RPMI7951 (cell line): ENCODE results near the gene BOLA3. TPM values are rescaled to one million over a fixed set of nuclear protein-coding genes. Genes with fewer than 3 reads are reported as not detected.
"Not testable (repeated sequence)": the region's sequence is repeated elsewhere in the genome, so short reads cannot be mapped to it uniquely, and the experiment has no call there.

ENCODE experiments used
- DNase-seq: peaks from one replicate; pipeline ENCODE4 v3.0.0-alpha.2; 2012; ENCODE audit warnings: low read depth
- total RNA-seq: library from RNA; depleted of rRNA; stranded (reverse); fragments of >200 nt; shearing (Covaris generic); gene quantifications from 2 replicates; pipeline ENCODE4 v1.2.3, GENCODE V29; 2014; rRNA removed

BOLA3 gene, protein sequence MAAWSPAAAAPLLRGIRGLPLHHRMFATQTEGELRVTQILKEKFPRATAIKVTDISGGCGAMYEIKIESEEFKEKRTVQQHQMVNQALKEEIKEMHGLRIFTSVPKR
- 195 and 214 TPM in 2 replicates for total RNA-seq

DNA sequence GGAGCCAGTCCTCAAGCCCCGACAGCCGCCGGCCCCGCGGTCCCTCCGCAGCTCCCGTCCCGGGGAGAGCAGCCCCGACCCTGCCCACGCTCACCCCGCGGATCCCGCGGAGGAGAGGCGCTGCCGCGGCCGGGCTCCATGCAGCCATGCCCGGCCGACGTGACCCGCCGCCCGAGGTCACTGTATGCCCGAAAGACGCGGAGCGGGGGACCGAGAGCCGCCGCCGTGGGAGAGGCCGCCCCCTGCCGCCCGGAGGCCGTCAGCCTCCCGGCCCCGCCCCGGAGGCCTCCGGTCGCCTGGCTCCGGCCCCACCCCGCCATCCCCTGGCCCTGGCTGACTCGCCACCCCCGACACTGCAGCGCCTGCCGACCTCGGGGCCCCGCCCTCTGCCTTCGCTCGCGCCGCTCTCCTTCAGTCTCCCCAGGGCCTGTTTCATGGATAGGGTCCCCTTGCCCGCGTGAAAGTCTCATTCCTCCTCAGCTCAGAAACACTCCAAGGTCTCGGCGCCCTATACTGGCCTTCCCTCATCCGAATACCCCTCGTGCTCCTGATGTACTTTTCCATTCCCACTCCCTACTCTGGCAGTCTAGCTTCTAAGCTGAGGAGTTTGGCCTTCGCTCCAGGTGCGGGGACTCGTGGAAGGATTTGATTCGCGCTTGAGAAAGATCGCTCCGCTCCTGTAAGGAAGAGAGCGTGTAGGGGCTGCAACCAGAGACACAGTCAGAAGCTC, at the start of gene BOLA3:
TSS of gene BOLA3 (minus strand) at position 186 of the 730 bp plus-strand sequence. CDS start at position 148, 38 bp downstream.
- DNase-seq, result peak; percentile 87

DNA sequence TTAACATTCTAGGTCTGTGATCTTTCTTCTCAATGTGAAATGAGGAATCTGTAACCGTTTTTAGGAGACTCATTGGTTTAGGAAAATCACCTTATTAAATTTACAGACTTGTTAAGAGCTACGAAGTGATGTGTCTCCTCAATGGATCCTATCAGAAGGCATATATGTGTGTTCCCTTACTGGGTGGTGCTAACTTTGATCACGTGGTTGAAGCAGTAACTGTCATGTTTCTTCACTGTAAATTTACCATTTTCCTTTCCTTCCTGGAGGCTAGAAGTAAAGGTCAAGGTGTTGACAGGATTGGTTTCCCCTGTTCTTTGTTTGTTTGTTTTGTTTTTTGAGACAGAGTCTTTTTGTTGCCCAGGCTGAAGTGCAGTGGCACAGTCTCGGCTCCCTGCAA, 49.3 kb upstream of the BOLA3 start:
- no peak for DNase-seq

DNA sequence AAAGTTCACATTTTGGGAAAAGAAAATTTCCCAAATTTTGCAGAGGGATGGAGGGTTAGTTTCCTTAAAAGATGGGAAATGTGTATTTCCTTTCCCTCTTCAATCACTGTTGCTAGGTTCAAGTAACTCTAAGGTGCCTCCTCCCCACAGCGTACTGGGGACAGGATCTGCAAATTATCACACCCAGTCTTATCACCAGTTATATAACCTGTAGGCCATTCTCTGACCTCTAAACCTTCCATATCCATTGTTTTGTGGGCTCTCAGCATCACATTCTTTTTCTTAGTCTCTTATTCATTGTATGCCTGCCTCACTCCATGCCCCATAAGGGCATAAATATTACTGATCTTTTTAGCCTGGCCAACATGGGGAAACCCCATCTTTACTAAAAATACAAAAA, 47.1 kb upstream of the BOLA3 start:
- no peak for DNase-seq

DNA sequence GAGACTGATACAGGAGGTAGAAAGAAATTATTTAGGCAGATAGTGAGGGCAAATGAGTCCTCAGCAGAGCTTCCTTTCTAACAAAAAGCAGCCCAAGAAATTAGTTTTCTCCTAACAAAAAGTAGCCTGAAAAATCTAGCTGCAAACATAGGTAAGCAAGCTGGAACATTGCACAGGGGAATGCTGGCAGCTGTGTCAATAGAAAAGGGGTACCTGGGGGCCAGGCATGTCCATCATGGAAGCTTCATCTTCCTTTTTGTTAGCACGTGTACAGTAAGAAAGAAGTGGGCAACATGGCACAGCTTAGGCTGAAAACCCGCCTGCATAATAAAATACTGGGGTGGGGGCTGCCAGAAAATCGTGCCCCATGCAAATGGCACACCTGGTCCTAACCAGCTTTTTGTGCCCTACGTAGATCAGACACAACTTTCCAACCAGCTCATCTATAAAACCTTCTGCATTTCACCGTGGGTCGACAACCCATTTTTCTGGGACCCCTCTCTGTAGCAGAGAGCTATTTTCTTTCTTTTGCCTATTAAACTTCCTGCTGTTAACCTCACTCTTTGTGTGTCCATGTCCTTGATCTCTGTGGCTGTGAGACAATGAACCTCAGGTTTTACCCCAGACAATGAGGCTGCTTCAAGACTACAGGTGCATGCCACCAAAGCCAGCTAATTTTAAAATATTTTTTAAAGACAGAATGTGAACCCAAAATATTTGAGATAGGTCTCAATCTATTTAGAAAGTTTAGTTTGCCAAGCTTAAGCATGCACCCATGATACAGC, 44.1 kb upstream of the BOLA3 start:
- DNase-seq, result no peak

DNA sequence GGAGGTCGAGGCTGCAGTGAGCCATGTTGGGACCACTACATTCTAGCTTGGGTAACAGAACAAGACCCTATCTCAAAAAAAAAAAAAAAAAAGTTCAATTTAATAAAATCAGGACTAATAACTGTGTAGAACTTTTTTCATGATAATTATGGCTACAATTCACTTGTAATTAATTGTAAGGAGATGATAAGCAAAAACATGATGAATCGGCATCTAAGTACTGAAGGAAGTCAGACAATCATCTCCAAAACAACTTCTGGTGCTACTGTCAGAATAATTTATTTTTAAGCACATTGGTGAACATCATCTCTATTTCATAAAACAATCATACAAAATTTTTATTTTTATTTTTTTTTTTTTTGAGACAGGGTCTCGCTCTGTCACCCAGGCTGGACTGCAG, 41.0 kb upstream of the BOLA3 start:
- DNase-seq, result no peak

DNA sequence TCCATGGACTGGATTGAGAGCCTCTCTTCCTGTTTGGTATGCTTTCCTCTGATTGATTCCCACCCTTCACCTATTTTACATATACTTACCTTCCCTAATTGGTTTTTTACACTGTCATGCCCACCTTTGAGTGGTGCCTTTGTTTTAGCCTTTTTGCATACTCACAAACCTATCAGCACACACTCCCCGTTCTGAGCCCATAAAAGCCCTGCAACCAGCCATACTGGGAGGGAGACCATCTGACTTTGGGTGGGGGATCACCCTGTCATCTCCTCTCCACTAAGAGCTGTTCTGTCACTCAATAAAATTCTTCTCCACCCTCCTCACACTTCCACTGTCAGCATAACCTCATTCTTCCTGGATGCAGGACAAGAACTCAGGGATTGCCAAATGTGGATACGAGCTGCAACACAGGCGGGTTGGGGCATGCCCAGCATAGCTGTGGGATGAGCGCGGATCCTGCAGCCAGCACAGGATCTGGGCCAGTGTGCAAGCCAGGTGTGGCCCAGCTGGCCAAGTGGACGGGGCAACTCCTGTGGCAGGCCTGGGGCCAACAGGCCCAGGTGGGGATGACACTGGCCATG, 40.4 kb upstream of the BOLA3 start:
- peak; percentile 29 for DNase-seq

DNA sequence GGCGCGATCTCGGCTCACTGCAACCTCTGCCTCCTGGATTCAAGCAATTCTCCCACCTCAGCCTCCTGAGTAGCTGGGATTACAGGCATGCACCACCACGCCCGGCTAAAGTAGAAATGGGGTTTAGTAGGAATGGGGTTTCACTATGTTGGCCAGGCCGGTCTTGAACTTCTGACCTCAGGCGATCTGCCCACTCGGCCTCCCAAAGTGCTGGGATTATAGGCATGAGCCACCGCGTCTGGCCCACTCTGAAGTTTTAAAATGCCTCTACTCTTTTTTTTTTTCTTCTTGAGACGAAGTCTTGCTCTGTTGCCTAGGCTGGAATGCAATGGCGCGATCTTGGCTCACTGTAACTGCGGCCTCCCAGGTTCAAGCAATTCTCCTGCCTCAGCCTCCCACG, 39.0 kb upstream of the BOLA3 start:
- not testable (repeated sequence) for DNase-seq

DNA sequence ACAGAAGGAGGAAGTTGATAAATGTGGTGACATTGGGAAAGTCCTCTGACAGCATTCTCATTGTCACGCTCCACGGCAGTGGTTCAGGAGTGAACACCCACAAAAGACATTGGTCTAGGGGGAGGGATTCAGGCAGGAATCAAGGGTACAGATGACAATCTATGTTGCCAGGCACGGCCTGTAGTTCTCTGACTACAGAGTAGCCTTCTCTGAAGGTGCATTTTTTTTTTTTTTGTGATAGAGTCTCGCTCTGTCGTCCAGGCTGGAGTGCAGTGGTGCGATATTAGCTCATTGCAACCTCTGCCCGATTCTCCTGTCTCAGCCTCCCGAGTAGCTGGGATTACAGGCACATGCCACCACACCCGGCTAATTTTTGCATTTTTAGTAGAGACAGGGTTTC, 38.3 kb upstream of the BOLA3 start:
- DNase-seq, result no peak

DNA sequence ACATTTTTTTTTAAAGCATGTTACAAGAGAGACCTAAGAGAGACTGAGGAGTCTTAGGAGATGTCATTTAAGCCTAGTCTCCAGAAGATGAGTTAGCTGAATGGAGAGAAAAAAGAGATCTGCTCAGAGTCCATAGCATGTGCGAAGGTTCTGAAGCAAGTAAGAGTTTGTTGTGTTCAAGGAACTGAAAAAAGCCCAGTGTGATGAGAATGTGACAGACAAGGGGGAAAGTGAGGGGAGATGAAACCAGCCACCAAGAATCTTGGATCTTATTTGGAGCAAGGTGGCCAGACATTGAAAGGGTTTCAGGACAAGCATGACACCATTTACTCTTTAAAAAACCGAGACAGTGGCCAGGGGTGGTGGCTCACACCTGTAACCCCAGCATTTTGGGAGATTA, 36.2 kb upstream of the BOLA3 start:
- no peak for DNase-seq

DNA sequence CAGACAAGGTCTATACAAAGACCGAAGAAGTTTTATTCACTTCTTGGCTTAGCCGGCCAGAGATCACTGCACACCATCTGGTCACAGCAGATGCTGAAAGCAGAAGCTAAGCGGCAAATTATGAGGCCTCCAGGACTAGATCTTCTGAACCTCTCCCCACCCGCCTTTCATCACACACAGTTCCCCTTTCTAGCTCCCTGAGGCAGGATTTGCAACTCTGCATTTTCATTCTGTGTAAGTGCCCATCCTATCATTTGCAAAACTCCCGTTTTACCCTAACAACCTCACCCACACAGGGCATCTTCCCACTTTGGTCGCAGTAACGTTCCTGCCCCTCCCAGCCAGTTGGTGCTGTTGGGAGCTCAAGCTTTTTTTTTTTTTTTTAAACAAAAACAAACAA, 34.0 kb upstream of the BOLA3 start:
- peak; percentile 21 for DNase-seq

DNA sequence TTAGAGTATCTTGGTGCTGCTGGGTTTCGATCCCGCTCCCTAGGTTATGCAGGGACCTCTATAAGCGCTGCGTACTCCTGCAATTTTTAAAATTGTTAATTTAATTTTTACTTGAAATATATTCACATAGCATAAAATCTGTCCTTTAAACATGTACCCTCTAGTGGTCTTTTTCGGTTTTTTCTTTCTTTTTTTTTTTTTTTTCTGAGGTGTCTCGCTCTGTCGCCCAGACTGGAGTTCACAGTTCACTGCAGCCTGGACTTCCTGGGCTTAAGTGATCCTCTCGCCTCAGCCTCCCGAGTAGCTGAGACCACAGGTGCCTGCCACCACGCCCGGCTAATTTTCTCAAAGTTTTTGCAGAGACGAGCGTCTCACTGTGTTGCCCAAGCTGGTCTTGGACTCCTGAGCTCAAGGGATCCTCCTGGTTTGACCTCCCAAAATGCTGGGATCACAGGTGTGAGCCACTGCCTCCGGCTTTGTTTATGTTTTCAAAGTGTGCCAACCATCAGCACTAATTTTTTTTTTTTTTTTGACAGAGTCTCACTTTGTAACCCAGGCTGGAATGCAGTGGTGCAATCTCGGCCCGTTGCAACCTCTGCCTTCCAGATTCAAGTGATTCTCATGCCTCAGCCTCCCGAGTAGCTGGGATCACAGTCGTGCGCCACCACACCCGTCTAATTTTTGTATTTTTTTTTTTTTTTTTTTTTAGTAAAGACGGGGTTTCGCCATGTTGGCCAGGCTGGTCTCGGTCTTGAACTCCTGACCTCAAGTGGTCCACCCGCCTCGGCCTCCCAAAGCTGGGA, 31.6 kb upstream of the BOLA3 start:
- no peak for DNase-seq

DNA sequence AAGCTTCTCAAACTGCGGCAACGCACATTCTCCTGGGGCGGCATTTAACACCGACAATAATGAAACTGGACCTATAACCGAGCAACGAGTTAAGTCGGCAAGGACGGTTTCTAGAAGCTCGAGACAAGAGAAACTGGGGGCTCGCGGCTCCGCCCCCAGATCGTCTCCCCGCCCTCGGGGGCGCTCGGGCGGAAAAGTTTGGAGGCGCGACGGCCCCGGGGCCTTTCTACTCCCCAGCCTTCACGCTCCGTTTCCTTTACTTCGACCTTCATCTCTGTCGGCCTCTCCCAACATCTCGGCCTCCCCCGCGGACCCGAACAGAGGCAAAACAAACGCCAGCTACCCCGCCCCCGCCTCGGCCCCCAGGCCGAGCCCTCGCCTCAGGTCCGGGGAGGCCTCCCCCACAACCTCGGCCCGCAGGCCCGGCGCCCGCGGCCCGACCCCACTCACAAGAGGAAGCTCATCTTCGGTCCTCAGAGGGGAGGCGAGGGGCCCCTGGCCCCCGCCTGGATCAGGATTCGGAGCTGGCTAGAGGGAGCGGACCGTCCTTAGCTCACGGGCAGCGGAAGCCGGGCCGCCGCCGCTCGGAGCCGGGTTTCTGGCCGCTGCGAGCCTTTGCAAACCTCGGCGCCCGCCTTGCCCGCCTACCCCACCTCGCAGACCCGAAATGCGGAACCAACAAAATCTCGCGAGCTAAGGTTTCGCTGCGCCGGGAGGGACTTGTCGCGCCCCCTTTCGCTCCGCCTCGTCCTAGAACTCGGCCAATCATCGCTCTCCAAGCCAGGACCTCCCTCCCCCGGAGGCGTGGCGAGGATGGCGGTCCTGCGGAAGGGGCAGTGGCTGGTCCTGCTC, 30.7 kb upstream of the BOLA3 start, which contains the start of gene MOB1A:
TSS of gene MOB1A (minus strand) at position 669 of the 852 bp plus-strand sequence. CDS start at position 464, 205 bp downstream.
- peak; percentile 98 for DNase-seq

DNA sequence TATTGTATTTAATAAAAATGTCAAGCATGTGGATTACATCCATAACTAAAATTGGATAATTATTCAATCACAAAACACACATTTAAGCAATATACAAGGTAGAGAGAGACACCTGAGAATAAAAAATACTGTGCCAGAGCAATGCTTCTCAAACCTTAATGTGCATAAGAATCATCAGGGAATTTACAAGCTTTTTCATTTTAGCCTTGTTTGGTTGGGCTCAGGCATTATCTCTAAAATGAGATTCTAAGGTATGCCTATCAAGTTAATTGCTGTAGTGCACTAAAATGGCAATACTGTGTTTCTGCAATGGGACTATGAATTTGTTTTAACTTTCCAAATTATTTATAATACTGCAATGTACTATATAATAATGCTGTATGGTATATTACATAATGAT, 30.0 kb upstream of the BOLA3 start:
- no peak for DNase-seq

DNA sequence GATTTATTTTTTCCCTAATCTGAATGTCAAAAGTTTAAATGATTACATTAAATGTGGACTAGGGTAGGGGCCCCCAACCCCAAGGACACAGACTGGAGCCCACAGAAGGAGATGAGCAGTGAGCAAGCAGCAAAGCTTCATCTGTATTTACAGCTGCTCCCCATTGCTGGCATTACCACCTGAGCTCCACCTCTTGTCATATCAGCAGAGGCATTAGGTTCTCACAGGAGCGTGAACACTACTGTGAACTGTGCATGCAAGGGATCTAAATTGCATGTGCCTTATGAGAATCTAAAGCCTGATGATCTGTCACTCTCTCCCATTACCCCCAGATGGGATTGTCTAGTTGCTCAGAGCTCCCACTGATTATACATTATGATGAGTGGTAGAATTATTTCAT, 27.2 kb upstream of the BOLA3 start:
- DNase-seq, result no peak

DNA sequence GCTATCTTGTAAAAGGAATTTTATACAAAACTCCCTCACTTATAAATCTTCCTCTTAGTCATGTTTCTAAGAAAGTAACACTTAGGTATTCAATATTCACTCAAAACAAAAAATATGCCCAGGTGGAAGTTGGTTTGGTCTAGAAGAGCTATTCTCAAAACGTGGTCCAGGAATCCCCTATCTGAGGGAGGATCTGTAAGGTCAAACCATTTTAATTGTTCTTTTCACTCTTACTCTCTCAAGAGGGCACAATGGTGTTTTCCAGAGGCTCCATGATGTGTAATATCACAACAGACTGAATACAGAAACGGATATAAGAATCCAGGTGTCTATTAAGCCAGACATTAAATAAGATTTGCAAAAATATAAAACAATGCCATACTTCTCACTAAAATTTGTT, 21.0 kb upstream of the BOLA3 start:
- no peak for DNase-seq

DNA sequence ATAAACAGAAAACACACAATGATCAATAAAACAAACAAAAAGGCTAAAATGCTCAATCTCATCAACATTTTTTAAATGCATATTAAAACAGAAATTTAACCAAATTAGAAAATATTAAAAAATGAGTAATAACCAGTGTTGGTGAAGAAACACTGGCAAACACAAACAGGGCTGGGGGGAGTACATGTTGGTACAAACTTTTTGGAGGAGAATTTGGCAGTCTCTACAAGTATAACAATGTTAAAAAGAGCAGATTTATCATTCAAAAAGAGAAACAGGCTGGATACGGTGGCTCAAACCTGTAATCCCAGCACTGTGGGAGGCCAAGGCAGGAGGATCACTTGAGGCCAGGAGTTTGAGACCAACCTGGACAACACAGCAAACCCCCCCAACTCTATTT, 17.0 kb upstream of the BOLA3 start:
- DNase-seq, result no peak

DNA sequence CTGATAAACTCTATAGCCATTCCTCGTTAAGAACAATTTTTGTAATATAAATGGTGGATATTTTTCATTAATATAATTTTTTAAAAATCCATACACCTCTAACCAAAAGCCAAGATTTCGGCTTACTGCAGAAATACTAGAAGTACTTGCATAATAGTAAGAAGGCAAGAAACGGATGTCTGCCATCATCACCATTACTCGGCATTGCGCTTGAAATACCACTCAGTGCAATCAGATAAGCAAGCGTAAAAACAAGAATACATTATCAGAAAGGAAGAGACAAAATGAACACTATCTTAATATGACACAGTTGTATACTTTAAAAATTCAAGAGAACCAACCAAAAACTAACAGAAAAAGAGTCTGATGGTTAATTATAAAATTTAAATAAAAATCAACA, 15.2 kb upstream of the BOLA3 start:
- DNase-seq, result no peak

DNA sequence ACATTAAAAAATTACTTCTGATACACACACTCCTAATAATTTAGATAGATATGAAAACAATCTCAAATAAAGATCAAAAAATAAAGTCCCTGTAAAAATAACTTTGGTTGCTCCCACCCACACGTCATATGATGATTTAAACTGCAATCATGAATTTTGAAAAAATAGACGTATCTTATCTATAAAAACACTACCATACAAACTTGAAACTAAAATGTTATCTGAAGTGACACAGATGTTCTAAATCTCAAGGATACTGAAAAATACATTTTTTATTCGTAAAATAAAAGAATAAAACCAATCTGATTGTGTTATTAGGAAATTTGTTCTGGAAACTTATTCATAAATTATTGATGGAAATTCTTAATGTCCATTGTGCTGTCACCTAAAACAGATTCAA, 8.1 kb upstream of the BOLA3 start:
- no peak for DNase-seq

DNA sequence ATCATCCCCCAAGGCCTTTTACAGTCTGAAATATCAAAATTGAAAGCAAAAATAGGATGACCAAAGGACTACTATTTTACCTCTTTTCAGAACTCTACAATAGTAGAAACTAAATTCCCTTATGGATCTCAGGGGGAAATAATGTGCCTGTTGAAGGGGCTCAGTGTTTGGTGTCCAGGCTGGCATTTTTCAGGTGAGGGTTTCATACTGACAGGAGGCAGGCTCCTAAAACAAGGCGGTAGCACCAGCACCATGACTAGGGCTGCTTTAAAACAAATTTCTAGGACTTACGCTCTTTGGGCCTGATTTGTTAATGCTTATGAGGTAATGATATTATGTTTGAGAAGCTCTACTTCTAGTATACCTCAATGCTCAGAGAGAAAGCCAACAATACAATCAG, 5.2 kb upstream of the BOLA3 start:
- DNase-seq, result no peak

DNA sequence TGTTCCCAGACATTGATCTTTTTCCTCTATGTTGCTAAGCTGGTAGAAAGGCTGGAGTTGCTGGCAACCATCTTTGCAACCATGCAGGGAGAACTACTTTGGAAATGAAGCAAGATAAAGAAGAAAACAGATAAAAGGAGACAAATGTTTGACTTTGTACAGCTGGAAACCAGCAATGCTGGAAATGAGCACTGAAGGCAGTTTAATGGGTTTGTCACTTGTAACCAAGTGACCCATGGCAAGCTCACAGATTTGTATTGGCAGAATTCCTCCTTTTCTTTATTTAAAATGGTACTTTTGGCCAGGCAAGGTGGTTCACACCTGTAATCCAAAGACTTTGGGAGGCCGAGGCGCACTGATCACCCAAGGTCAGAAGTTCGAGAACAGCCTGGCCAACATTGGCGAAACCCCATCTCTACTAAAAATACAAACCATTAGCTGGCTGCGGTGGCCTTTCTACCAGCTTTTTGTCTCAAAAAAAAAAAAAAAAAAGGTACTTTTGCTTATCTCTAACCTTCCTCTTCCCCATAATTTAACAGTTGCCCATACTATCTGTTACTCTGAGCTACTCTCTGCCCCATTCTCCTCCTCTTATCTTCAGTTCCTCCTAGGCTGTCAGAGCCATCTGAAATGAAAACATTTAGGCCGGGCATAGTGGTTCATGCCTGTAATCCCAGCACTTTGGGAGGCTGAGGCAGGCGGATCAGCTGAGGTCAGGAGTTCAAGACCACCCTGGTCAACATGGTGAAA, 2.0 kb upstream of the BOLA3 start:
- DNase-seq, result no peak
